RPMI8226 (cell line): ENCODE results near the gene TMC1.
"Not testable (repeated sequence)": the region's sequence is repeated elsewhere in the genome, so short reads cannot be mapped to it uniquely, and the experiment has no call there.

Experiments used
- DNase-seq: peaks from one replicate; pipeline ENCODE4 v3.0.0-alpha.2; 2015

Gene TMC1

DNA sequence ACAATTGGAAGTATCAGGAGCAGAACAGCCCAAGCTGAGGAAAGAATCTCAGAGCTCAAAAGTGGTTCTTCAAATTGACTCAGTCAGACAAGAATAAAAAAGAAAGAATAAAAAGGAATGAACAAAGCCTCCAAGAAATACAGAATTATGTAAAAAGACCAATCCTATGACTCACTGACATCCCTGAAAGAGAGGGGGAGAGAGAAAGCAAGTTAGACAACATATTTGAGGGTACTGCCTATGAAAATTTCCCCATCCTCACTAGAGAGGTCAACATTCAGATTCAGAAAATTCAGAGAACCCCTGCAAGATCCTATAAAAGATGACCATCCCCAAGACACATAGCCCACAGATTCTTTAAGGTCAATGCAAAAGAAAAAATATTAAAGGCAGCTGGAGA lies 258.2 kb downstream of the TMC1 start:
- DNase-seq: no peak

GRCh38 chr9:72786948-72787347 lies 265.5 kb downstream of the TMC1 start:
- DNase-seq: no peak

DNA sequence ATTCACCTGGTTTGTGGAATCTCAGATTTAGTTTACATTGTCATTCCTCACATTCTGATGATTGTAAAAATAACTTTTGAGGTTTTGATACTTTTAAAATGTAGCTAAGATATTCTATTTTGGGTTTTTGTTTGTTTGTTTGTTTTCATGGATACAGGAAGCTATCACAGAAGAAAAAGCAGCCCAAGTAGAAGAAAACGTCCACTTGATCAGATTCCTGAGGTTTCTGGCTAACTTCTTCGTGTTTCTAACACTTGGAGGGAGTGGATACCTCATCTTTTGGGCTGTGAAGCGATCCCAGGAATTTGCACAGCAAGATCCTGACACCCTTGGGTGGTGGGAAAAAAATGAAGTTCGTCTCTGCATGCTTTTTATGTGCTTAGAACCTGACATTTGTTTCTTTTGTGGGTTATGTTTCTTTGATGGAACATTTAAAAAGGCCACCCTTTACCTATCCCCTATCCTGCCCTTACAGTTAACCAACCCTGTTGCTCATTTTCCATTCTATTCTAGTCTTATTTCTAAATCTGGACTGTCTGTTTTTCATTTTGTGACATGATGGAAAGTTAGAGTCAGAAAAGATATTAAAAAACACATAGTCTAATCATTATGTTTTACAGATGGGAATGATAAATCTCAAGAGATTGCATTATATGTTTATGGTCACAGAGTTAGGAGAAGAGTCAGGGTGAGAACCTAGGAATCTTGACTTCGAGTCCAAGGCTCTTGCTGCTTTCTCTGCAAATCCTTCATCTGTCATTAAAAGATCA lies 267.7 kb downstream of the TMC1 start:
- no peak for DNase-seq

DNA sequence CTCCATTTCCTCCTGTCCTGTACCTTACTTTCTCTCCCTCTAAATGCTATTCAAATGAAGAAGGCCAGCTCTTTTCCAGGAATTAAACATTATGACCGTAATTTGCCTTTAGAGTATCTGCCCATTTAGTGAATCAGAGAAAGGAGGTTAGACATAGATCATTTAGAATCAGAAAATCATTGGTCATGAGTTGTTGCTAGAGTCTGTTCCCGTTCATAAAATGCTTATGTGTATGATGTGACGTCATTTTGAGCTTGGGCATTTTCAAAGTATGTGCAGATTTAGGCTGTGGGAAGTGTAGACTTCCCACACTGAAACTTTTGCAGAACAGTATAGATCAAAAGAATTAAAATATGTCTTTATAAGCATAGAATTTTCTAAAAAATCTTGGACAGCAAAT lies 268.5 kb downstream of the TMC1 start:
- no peak for DNase-seq

- DNase-seq: no peak
Observed at GRCh38 chr9:72790989-72791388, 269.6 kb downstream of the TMC1 start.

DNA sequence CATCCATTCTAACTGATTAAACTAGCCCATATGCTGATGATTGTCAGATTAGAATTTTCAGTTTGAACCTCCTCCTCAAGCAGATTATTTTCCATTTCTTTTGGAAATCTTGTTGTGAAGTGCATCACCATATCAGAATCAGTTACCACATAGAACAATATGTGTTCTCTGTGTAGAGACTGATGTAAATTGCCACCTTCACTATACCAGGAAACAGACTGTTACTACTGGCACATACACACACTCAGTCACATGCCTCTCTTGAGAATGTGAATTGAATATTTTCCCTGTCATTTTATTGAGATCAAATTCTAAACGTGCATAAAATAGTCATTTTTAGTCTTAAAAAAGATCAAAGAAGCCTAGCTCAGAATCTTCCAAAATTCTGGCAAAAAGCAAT lies 270.0 kb downstream of the TMC1 start:
- DNase-seq: no peak

DNA sequence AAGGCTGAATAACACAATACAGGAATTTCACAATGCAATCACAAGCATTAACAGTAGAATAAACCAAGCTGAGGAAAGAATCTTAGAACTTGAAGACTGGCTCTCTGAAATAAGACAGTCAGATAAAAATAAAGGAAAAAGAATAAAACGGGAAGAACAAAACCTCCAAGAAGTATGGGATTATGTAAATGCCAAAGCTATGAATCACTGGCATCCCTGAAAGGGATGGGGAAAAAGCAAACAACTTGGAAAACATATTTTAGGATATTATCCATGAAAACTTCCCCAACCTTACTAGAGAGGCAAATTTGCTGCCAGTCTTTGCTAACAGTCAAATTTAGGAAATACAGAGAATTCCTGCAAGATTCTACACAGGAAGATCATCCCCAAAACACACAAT lies 273.5 kb downstream of the TMC1 start:
- DNase-seq: no peak

GRCh38 chr9:72800328-72800994 lies 279.1 kb downstream of the TMC1 start:
- no peak for DNase-seq

DNA sequence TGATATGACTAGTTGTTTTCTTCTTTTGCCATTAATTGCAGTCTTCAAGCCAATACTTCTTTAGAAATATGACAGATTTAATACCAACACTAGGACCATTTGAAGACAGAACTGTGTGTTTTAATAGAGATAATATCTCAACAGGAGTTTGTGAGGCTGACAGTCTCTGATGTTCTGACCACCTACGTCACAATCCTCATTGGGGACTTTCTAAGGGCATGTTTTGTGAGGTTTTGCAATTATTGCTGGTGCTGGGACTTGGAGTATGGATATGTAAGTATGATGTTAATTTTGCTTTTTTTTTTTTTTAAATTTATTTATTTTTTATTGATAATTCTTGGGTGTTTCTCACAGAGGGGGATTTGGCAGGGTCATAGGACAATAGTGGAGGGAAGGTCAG lies 283.8 kb downstream of the TMC1 start:
- no peak for DNase-seq

GRCh38 chr9:72806313-72806809 lies 285.0 kb downstream of the TMC1 start:
- not testable (repeated sequence) for DNase-seq

GRCh38 chr9:72807765-72808445 lies 286.5 kb downstream of the TMC1 start:
- DNase-seq: peak; percentile 4

DNA sequence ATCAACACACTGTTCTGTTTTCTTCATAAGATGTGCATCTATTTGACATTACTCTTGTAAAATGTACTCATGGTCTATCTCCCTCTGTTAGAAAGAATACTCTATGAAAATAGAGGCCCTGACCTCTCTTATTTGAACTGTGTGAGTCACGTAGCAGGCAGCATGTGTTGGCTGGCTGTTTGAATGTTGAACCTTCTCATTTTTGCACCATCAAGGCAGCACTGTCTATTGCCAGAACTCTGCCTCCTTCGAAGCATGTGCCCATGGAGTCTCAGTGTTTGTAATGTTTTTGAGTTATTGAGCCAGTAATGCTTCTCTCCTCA lies 287.0 kb downstream of the TMC1 start:
- DNase-seq: no peak

DNA sequence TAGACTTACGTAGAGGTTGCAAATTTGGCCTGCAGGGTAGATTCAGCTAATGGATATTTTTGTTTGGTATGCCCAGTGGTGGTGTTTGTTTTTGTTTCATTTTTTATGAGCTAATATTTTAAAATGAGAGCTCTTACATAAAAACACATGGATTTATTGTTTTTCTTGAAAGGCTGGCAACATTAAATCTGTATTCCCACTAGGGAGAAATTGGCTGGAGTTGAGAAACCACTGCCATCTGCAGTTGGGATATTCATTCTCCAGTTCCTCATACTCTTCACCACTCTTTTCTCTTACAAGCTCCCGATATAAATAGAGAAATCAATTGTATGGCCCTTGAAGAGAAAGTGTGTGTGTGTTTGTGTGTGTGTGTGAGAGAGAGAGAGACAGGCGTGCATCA lies 288.2 kb downstream of the TMC1 start:
- no peak for DNase-seq

- no peak for DNase-seq
Observed at GRCh38 chr9:72812559-72813111, 291.2 kb downstream of the TMC1 start.

GRCh38 chr9:72813544-72813943 lies 292.1 kb downstream of the TMC1 start:
- no peak for DNase-seq

- no peak for DNase-seq
Observed at GRCh38 chr9:72814083-72814597, 292.7 kb downstream of the TMC1 start.

GRCh38 chr9:72816666-72817065 lies 295.3 kb downstream of the TMC1 start:
- DNase-seq: no peak

GRCh38 chr9:72817413-72817812 lies 296.0 kb downstream of the TMC1 start:
- DNase-seq: no peak

- DNase-seq: no peak
Observed at GRCh38 chr9:72818385-72818784, 297.0 kb downstream of the TMC1 start.

DNA sequence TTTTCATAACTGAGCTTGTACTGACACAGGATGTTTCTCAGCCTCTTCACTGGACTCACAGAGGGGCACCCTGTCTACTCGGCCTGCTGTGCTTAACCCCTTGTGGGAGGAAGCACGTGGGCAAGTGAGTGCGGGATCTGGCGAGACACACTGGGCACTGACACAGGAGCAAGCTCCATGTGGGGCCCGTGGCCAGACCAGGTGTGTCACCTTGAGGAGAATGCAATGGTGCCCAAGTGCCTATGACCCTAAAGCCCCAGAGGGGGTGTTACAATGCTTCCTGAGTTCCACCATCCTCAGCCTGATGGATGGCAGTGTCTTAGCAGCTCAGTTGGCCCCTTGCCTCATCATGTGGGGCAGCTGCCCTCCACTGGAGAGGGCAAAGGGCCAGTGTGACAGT lies 302.6 kb downstream of the TMC1 start:
- DNase-seq: no peak

DNA sequence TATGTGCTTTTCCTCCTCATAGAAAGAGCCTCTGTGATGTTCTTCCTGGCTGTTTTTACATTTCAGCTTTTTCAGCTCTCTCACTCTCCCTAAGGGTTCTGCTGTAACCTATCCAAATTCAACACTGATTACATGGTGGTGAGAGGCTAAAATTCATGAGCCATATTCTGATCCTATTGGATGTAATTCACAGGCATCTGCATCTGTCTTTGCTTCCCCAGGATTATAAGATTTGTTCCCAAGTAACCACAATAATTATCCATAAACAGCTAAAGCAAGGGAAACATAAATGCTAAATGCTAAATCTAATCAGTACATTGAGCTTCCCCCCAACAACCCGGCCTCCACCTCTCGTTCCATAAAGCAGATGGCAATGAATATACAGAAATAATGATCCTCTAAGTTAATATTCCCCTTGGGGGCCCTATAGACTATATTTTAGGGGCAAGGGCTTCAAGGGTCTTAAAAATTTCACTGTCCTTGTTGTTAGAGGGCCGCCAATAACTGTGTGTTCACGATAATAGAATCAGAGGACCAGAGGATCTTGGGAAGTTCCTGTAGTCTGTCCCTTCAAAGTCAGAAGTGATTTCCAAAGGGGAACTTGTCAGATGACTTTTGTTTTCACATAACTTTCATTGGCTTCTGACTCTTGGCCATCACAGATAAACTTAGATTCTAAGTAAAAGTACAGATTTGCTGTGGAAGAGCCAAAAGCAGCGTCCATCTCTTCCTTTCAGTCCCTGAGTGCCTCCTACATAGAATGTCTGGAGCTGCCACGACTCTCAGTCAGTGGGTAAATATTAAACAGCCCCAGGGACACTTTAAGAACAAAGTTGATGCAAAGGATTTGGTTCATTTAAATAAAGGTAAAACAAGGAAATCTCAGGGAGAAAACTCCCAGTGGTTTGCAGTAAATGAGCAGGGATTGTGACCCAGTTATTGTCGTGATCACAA lies 305.9 kb downstream of the TMC1 start:
- no peak for DNase-seq
